ENCODE results near the gene CDK19. TPM values are rescaled to one million over a fixed set of nuclear protein-coding genes. Genes with fewer than 3 reads are reported as not detected.

The CDK19 gene
- total RNA-seq, 4 donors from 2014 or later = 7.8 to 15.0 (median 9.8) TPM

GRCh38 chr6:110662490-110663211 is 152.6 kb downstream of the CDK19 start:
- TF ChIP-seq CTCF (IDR thresholded peaks at IDR 0.05) = no peak
- DNase-seq (ENCODE audit: low spot score) = no peak
- ATAC-seq (ENCODE audit: low FRiP score) = no peak

- no peak for TF ChIP-seq CTCF (IDR thresholded peaks at IDR 0.05)
- no peak for ATAC-seq (ENCODE audit: low FRiP score)
- no peak for DNase-seq (ENCODE audit: low spot score)
These were observed 153.9 kb downstream of the CDK19 start for GRCh38 chr6:110661414-110661813.

GRCh38 chr6:110660066-110660655 is 155.1 kb downstream of the CDK19 start:
- DNase-seq (ENCODE audit: low spot score) (no peak), ATAC-seq (ENCODE audit: low FRiP score) (no peak)
- no peak for TF ChIP-seq CTCF (IDR thresholded peaks at IDR 0.05)

GRCh38 chr6:110658631-110659211 is 156.5 kb downstream of the CDK19 start:
- no peak for DNase-seq (ENCODE audit: low spot score)
- no peak for ATAC-seq (ENCODE audit: low FRiP score)
- TF ChIP-seq CTCF (IDR thresholded peaks at IDR 0.05) = no peak

- ATAC-seq (ENCODE audit: low FRiP score) = no peak
- TF ChIP-seq CTCF (IDR thresholded peaks at IDR 0.05) = no peak
- DNase-seq (ENCODE audit: low spot score) = no peak
These were observed 158.8 kb downstream of the CDK19 start for GRCh38 chr6:110656492-110656891.

- TF ChIP-seq CTCF (IDR thresholded peaks at IDR 0.05) = no peak
- ATAC-seq (ENCODE audit: low FRiP score) (no peak), DNase-seq (ENCODE audit: low spot score) (no peak)
These were observed 159.4 kb downstream of the CDK19 start for GRCh38 chr6:110655821-110656220.
